ENCODE data around the gene AP2S1. TPM values are rescaled to one million over a fixed set of nuclear protein-coding genes. Genes with fewer than 3 reads are reported as not detected.

The AP2S1 gene
- total RNA-seq, 1 experiment from 2014 or later, result 241 TPM

DNA sequence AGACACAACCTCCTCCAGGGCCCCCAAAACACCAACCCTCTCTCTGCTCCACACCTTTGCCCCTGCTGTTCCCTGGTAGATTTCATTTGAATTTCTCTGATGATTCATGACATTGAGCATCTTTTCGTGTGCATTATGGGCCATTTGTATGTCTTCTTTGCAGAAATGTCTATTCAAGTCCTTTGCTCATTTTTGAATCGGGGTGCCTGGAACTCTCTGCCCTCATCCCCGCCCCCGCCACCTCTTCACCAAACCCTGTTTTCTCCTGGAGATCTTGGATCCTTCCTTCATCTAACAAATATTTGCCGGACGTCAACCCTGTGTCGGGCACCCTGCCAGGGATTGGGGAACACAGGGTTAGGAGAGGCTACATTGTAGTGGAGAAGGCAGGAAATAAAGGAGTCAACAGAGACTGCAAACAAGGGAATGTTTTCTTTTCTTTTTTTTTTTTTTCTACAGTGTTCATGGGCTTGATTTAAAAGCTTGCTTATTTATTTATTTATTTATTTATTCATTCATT, 36.7 kb downstream of the AP2S1 start:
- H3K4me3 ChIP-seq (ENCODE audit: low read depth, low read length, poor library complexity, severe bottlenecking), result no peak overlapping the region
- no peak for TF ChIP-seq EZH2 (IDR thresholded peaks at IDR 0.05; ENCODE audit: borderline replicate concordance, low read depth, low read length, poor library complexity, severe bottlenecking)
- no peaks in the 10 kb centered on the region for H3K4me1 ChIP-seq (ENCODE audit: insufficient read depth, low read length, poor library complexity, severe bottlenecking)
- H3K36me3 ChIP-seq (ENCODE audit: insufficient read depth, low read length, poor library complexity, severe bottlenecking), result no peaks in the 10 kb centered on the region
- no peaks in the 10 kb centered on the region for H3K9me3 ChIP-seq (ENCODE audit: low read depth, low read length, poor library complexity, severe bottlenecking)
- ChIA-PET CTCF (interaction anchor here (0.7 kb wide), 1 partner anchor 176 kb away, joined by 6 read pairs; no protein-coding TSS in a partner anchor), POLR2A (ENCODE audit: low non-redundant PET) (no interaction called here)
- no peaks in the 10 kb centered on the region for H3K27me3 ChIP-seq (replicated peaks; ENCODE audit: insufficient read depth, low read depth, low read length, poor library complexity)
- intact Hi-C loops (cut with micrococcal nuclease; ENCODE audit: unreplicated experiment), result no loop called here
- no TSS peak for BruUV-seq (replicated peaks)
- H3K27ac ChIP-seq (ENCODE audit: low read depth, low read length, poor library complexity, severe bottlenecking), result no peak overlapping the region
- DNase-seq (ENCODE audit: low spot score), result no peak

- H3K4me1 ChIP-seq (ENCODE audit: insufficient read depth, low read length, poor library complexity, severe bottlenecking), result no peaks in the 10 kb centered on the region
- no TSS peak for BruUV-seq (replicated peaks)
- CTCF ChIA-PET, result no interaction called here
- TF ChIP-seq EZH2 (IDR thresholded peaks at IDR 0.05; ENCODE audit: borderline replicate concordance, low read depth, low read length, poor library complexity, severe bottlenecking), result no peak
- no peak for TF ChIP-seq CTCF (conservative IDR thresholded peaks at IDR 0.05; ENCODE audit: low read depth, low read length)
- no peak for DNase-seq (ENCODE audit: low spot score)
- POLR2A ChIA-PET (ENCODE audit: low non-redundant PET), result interaction anchor here (0.6 kb wide), 1 partner anchor 1072 kb away, joined by 3 read pairs; no protein-coding TSS in a partner anchor
- no peaks in the 10 kb centered on the region for H3K36me3 ChIP-seq (ENCODE audit: insufficient read depth, low read length, poor library complexity, severe bottlenecking)
- H3K9me3 ChIP-seq (ENCODE audit: low read depth, low read length, poor library complexity, severe bottlenecking), result no peaks in the 10 kb centered on the region
- no peak overlapping the region for H3K27ac ChIP-seq (ENCODE audit: low read depth, low read length, poor library complexity, severe bottlenecking)
- intact Hi-C loops (cut with micrococcal nuclease; ENCODE audit: unreplicated experiment), result no loop called here
- H3K27me3 ChIP-seq (replicated peaks; ENCODE audit: insufficient read depth, low read depth, low read length, poor library complexity), result no peaks in the 10 kb centered on the region
- no peak overlapping the region for H3K4me3 ChIP-seq (ENCODE audit: low read depth, low read length, poor library complexity, severe bottlenecking)
These were observed 37.4 kb downstream of the AP2S1 start for GRCh38 chr19:46812977-46813838.

DNA sequence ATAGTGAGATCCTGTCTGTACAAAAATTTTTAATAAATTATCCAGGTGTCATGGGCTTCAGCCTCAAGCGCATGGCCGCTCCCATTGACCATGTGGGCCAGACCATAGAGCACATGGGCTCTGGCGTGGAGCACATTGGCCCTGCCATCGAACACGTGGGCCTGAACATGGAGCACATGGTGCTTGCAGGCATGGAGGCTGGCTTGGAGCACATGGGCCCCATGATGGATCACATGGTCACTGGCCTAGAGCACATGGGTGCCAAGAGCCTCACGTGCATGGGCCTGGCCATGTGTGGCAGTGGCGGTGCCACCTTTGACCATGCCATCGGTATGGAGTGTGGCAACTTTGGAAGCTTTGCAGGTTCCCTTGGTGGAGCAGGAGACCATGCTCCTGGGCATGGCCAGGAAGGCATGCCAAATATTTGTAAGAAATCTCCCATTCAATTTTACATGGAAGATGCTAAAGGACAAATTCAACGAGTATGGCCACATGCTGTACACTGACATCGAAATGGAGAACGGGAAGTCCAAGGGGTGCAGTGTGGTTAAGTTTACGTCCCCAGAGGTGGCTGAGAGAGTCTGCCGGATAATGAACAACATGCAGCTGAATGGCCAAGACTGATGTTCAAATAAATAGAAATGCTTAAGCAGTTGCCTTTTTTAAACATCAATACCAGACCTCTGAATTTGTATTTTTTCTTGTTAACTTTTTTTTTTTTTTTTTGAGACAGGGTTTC, 40.9 kb downstream of the AP2S1 start:
- no peaks in the 10 kb centered on the region for H3K36me3 ChIP-seq (ENCODE audit: insufficient read depth, low read length, poor library complexity, severe bottlenecking)
- H3K27ac ChIP-seq (ENCODE audit: low read depth, low read length, poor library complexity, severe bottlenecking), result no peak overlapping the region
- no peak for TF ChIP-seq CTCF (conservative IDR thresholded peaks at IDR 0.05; ENCODE audit: low read depth, low read length)
- TF ChIP-seq EZH2 (IDR thresholded peaks at IDR 0.05; ENCODE audit: borderline replicate concordance, low read depth, low read length, poor library complexity, severe bottlenecking), result no peak
- H3K4me1 ChIP-seq (ENCODE audit: insufficient read depth, low read length, poor library complexity, severe bottlenecking), result no peaks in the 10 kb centered on the region
- no peak for DNase-seq (ENCODE audit: low spot score)
- no peaks in the 10 kb centered on the region for H3K9me3 ChIP-seq (ENCODE audit: low read depth, low read length, poor library complexity, severe bottlenecking)
- H3K27me3 ChIP-seq (replicated peaks; ENCODE audit: insufficient read depth, low read depth, low read length, poor library complexity), result no peaks in the 10 kb centered on the region
- ChIA-PET POLR2A (ENCODE audit: low non-redundant PET) (no interaction called here), CTCF (no interaction called here)
- no TSS peak for BruUV-seq (replicated peaks)
- no peak overlapping the region for H3K4me3 ChIP-seq (ENCODE audit: low read depth, low read length, poor library complexity, severe bottlenecking)
- intact Hi-C loops (cut with micrococcal nuclease; ENCODE audit: unreplicated experiment), result no loop called here
